Measurements from ENCODE around the gene TPP1.

The TPP1 gene

GRCh38 chr11:6648501-6648900 is 29.3 kb upstream of the TPP1 start:
- Histone ChIP-seq H3K27ac (ENCODE audit: low read depth, low read length) (no peak overlapping the region), H3K27me3 (ENCODE audit: control insufficient read depth in 1 of 2, insufficient read depth in 2 of 2, low read length in 2 of 2) (peaks cover 9 to 25% of the 10 kb centered on the region in 2 donors), H3K36me3 (ENCODE audit: control insufficient read depth in 1 of 2, insufficient read depth in 2 of 2, low read length in 2 of 2) (no peaks in the 10 kb centered on the region), H3K9me3 (ENCODE audit: control insufficient read depth in 1 of 2, low read length in 2 of 2) (no peaks in the 10 kb centered on the region), H3K4me3 (ENCODE audit: low read depth in 1 of 2, low read length in 2 of 2) (no peak overlapping the region), H3K9ac (ENCODE audit: low read depth in 1 of 2, low read length in 2 of 2) (no peak overlapping the region), H3K4me1 (ENCODE audit: control insufficient read depth in 1 of 2, insufficient read depth in 2 of 2, low read length in 2 of 2) (peaks cover 10 to 26% of the 10 kb centered on the region in 2 donors)

- Histone ChIP-seq H3K4me3 (ENCODE audit: low read depth in 1 of 2, low read length in 2 of 2) (no peak overlapping the region), H3K27ac (ENCODE audit: low read depth, low read length) (peak overlapping the region; percentile 41)
Observed at GRCh38 chr11:6647836-6648235, 28.6 kb upstream of the TPP1 start.

DNA sequence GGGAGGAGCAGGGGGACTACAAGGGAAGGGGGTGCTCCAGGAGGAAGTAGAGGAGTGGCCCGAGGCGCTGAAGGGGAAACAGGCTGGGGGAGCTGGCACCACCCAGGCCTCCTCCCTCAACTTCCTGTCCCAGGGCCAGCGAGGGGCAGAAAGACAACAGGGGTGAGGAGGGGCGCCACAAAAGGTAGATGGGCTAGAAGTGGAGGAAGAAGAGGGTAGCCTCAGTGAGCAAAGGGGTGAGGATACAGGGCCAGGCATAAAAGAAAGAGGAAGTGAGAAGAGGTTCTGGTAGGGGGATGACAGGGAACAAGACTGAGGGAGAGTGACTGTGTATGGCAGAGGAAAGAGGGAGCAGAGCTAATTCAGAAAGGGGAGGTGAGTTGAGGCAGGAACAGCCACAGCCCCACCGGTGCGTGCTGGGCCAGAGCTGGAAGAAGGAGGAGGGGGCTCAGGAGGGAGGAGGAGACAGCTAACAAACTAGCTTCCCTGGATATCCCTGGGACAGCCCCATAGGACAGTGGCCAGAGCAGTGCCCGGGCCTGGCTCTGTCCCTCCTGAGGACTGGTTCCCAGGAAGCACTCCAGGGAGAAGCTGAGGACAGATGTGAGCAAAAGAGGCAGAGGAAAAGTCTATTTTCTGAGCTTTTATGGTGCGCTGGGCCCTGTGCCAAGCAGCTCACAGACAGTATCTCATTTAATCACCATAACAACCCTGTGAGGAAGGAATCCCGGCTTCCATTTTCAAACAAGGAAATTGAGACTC is 27.9 kb upstream of the TPP1 start:
- peaks cover 10 to 26% of the 10 kb centered on the region in 2 donors for H3K4me1 ChIP-seq (ENCODE audit: control insufficient read depth in 1 of 2, insufficient read depth in 2 of 2, low read length in 2 of 2)
- H3K27ac ChIP-seq (ENCODE audit: low read depth, low read length): peak overlapping the region; percentile 58
- peaks cover 9 to 19% of the 10 kb centered on the region in 2 donors for H3K27me3 ChIP-seq (ENCODE audit: control insufficient read depth in 1 of 2, insufficient read depth in 2 of 2, low read length in 2 of 2)
- no peaks in the 10 kb centered on the region for H3K9me3 ChIP-seq (ENCODE audit: control insufficient read depth in 1 of 2, low read length in 2 of 2)
- no peaks in the 10 kb centered on the region for H3K36me3 ChIP-seq (ENCODE audit: control insufficient read depth in 1 of 2, insufficient read depth in 2 of 2, low read length in 2 of 2)
- peak overlapping the region; percentile 2 to 32 for H3K4me3 ChIP-seq (ENCODE audit: low read depth in 1 of 2, low read length in 2 of 2)
- no peak overlapping the region for H3K9ac ChIP-seq (ENCODE audit: low read depth in 1 of 2, low read length in 2 of 2)

More at GRCh38 chr11:6647836-6648235, 28.6 kb upstream of the TPP1 start:
- no peaks in the 10 kb centered on the region for H3K36me3 ChIP-seq (ENCODE audit: control insufficient read depth in 1 of 2, insufficient read depth in 2 of 2, low read length in 2 of 2)
- H3K4me1 ChIP-seq (ENCODE audit: control insufficient read depth in 1 of 2, insufficient read depth in 2 of 2, low read length in 2 of 2): peaks cover 10 to 26% of the 10 kb centered on the region in 2 donors
- H3K9ac ChIP-seq (ENCODE audit: low read depth in 1 of 2, low read length in 2 of 2): no peak overlapping the region
- peaks cover 9 to 21% of the 10 kb centered on the region in 2 donors for H3K27me3 ChIP-seq (ENCODE audit: control insufficient read depth in 1 of 2, insufficient read depth in 2 of 2, low read length in 2 of 2)
- no peaks in the 10 kb centered on the region for H3K9me3 ChIP-seq (ENCODE audit: control insufficient read depth in 1 of 2, low read length in 2 of 2)

GRCh38 chr11:6646576-6646917 is 27.3 kb upstream of the TPP1 start:
- H3K36me3 ChIP-seq (ENCODE audit: control insufficient read depth in 1 of 2, insufficient read depth in 2 of 2, low read length in 2 of 2): no peaks in the 10 kb centered on the region
- H3K4me3 ChIP-seq (ENCODE audit: low read depth in 1 of 2, low read length in 2 of 2): peak overlapping the region; percentile 2 to 32
- peaks cover 9 to 15% of the 10 kb centered on the region in 2 donors for H3K27me3 ChIP-seq (ENCODE audit: control insufficient read depth in 1 of 2, insufficient read depth in 2 of 2, low read length in 2 of 2)
- no peaks in the 10 kb centered on the region for H3K9me3 ChIP-seq (ENCODE audit: control insufficient read depth in 1 of 2, low read length in 2 of 2)
- H3K9ac ChIP-seq (ENCODE audit: low read depth in 1 of 2, low read length in 2 of 2): no peak overlapping the region
- H3K4me1 ChIP-seq (ENCODE audit: control insufficient read depth in 1 of 2, insufficient read depth in 2 of 2, low read length in 2 of 2): peaks cover 10 to 26% of the 10 kb centered on the region in 2 donors
- peak overlapping the region; percentile 58 for H3K27ac ChIP-seq (ENCODE audit: low read depth, low read length)

GRCh38 chr11:6646071-6646470 is 26.8 kb upstream of the TPP1 start:
- Histone ChIP-seq H3K27me3 (ENCODE audit: control insufficient read depth in 1 of 2, insufficient read depth in 2 of 2, low read length in 2 of 2) (peaks cover 8 to 12% of the 10 kb centered on the region in 2 donors), H3K27ac (ENCODE audit: low read depth, low read length) (no peak overlapping the region), H3K4me1 (ENCODE audit: control insufficient read depth in 1 of 2, insufficient read depth in 2 of 2, low read length in 2 of 2) (peaks cover 10 to 26% of the 10 kb centered on the region in 2 donors), H3K36me3 (ENCODE audit: control insufficient read depth in 1 of 2, insufficient read depth in 2 of 2, low read length in 2 of 2) (no peaks in the 10 kb centered on the region), H3K9me3 (ENCODE audit: control insufficient read depth in 1 of 2, low read length in 2 of 2) (no peaks in the 10 kb centered on the region), H3K9ac (ENCODE audit: low read depth in 1 of 2, low read length in 2 of 2) (no peak overlapping the region), H3K4me3 (ENCODE audit: low read depth in 1 of 2, low read length in 2 of 2) (peak overlapping the region; percentile 2 to 32)

DNA sequence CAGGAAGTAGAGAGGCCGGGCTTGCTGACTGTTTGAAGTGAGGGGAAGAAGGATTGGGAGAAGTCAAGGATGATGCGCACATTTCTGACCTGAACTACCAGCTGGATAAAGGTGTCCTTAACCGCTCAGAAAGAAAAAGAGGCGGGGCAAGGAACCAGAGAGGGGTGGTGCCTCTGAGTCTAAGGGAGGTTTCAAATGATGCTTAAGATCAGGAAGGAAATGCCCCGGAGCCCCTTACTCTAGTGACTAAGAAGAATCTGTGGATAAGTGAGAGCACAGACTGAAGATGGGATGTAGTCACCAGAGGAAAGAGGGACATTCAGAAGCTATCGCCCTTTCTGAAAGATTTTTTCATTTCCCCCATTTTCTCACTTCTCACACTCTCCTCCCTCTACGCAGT is 23.7 kb upstream of the TPP1 start:
- H3K36me3 ChIP-seq (ENCODE audit: control insufficient read depth in 1 of 2, insufficient read depth in 2 of 2, low read length in 2 of 2): peaks cover 0 to 4% of the 10 kb centered on the region in 2 donors
- H3K9me3 ChIP-seq (ENCODE audit: control insufficient read depth in 1 of 2, low read length in 2 of 2): no peaks in the 10 kb centered on the region
- H3K27ac ChIP-seq (ENCODE audit: low read depth, low read length): no peak overlapping the region
- peaks cover 2 to 4% of the 10 kb centered on the region in 2 donors for H3K27me3 ChIP-seq (ENCODE audit: control insufficient read depth in 1 of 2, insufficient read depth in 2 of 2, low read length in 2 of 2)
- no peak overlapping the region for H3K9ac ChIP-seq (ENCODE audit: low read depth in 1 of 2, low read length in 2 of 2)
- H3K4me3 ChIP-seq (ENCODE audit: low read depth in 1 of 2, low read length in 2 of 2): no peak overlapping the region
- H3K4me1 ChIP-seq (ENCODE audit: control insufficient read depth in 1 of 2, insufficient read depth in 2 of 2, low read length in 2 of 2): peaks cover 16 to 37% of the 10 kb centered on the region in 2 donors

- Histone ChIP-seq H3K4me1 (ENCODE audit: control insufficient read depth in 1 of 2, insufficient read depth in 2 of 2, low read length in 2 of 2) (peaks cover 12 to 29% of the 10 kb centered on the region in 2 donors), H3K4me3 (ENCODE audit: low read depth in 1 of 2, low read length in 2 of 2) (no peak overlapping the region), H3K9me3 (ENCODE audit: control insufficient read depth in 1 of 2, low read length in 2 of 2) (no peaks in the 10 kb centered on the region), H3K9ac (ENCODE audit: low read depth in 1 of 2, low read length in 2 of 2) (no peak overlapping the region), H3K36me3 (ENCODE audit: control insufficient read depth in 1 of 2, insufficient read depth in 2 of 2, low read length in 2 of 2) (peaks cover 0 to 4% of the 10 kb centered on the region in 2 donors), H3K27me3 (ENCODE audit: control insufficient read depth in 1 of 2, insufficient read depth in 2 of 2, low read length in 2 of 2) (peaks cover 0 to 4% of the 10 kb centered on the region in 2 donors), H3K27ac (ENCODE audit: low read depth, low read length) (no peak overlapping the region)
Observed at GRCh38 chr11:6640985-6641701, 21.9 kb upstream of the TPP1 start.

DNA sequence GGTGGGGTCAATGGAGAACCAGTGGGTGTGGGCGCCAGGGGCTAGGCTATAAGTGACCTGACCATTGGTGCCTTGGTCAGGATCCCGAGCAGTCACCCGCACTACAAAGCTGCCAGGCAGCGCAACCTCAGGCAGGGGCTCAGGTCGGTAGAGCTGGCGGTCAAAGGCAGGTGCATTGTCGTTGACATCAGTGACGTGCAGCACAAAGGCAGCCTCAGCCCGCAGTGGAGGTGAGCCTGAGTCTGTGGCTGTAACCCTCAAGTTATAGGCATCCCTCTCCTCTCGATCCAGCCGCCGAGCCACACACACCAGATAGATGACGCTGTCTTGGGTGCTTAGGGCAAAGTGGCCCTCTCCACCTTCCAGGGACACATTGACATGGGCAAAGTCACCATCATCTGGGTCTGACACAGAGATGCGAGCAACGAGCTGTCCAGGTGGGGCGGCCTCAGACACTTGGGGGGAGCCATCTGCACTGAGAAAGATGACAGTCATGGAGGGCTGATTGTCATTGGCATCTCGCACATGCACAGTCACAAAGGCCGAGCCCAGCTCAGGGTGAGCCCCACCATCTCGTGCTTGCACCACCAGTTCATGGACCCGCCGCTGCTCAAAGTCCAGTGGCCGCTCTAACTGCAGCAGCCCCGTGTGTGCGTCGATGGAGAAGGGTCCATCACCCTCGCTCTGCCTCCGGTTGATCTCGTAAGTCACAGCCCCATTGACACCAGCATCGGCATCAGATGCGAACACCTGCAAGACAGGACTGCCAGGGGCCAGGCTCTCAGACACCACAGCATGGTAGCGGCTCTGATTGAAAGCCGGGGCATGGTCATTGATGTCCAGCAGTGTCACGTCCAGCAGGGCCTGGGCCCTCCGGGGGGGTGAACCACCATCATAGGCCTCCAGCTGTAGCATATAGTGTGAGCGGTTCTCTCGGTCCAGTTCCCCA is 21.1 kb upstream of the TPP1 start:
- no peak overlapping the region for H3K9ac ChIP-seq (ENCODE audit: low read depth in 1 of 2, low read length in 2 of 2)
- H3K27me3 ChIP-seq (ENCODE audit: control insufficient read depth in 1 of 2, insufficient read depth in 2 of 2, low read length in 2 of 2): peaks cover 0 to 4% of the 10 kb centered on the region in 2 donors
- H3K27ac ChIP-seq (ENCODE audit: low read depth, low read length): no peak overlapping the region
- peaks cover 0 to 4% of the 10 kb centered on the region in 2 donors for H3K36me3 ChIP-seq (ENCODE audit: control insufficient read depth in 1 of 2, insufficient read depth in 2 of 2, low read length in 2 of 2)
- H3K4me3 ChIP-seq (ENCODE audit: low read depth in 1 of 2, low read length in 2 of 2): no peak overlapping the region
- H3K4me1 ChIP-seq (ENCODE audit: control insufficient read depth in 1 of 2, insufficient read depth in 2 of 2, low read length in 2 of 2): peaks cover 18 to 31% of the 10 kb centered on the region in 2 donors
- no peaks in the 10 kb centered on the region for H3K9me3 ChIP-seq (ENCODE audit: control insufficient read depth in 1 of 2, low read length in 2 of 2)

GRCh38 chr11:6638429-6638828 is 19.2 kb upstream of the TPP1 start:
- no peak overlapping the region for H3K4me3 ChIP-seq (ENCODE audit: low read depth in 1 of 2, low read length in 2 of 2)
- peaks cover 0 to 4% of the 10 kb centered on the region in 2 donors for H3K36me3 ChIP-seq (ENCODE audit: control insufficient read depth in 1 of 2, insufficient read depth in 2 of 2, low read length in 2 of 2)
- no peaks in the 10 kb centered on the region for H3K9me3 ChIP-seq (ENCODE audit: control insufficient read depth in 1 of 2, low read length in 2 of 2)
- no peaks in the 10 kb centered on the region for H3K27me3 ChIP-seq (ENCODE audit: control insufficient read depth in 1 of 2, insufficient read depth in 2 of 2, low read length in 2 of 2)
- no peak overlapping the region for H3K27ac ChIP-seq (ENCODE audit: low read depth, low read length)
- H3K4me1 ChIP-seq (ENCODE audit: control insufficient read depth in 1 of 2, insufficient read depth in 2 of 2, low read length in 2 of 2): peaks cover 27 to 35% of the 10 kb centered on the region in 2 donors
- H3K9ac ChIP-seq (ENCODE audit: low read depth in 1 of 2, low read length in 2 of 2): no peak overlapping the region
